OCI-LY3 (cell line): ENCODE data around the gene PPDPF.

Experiments used
- H2AFZ ChIP-seq: fragments of 200-600, 300-600 bp; shearing (Covaris generic); 2 replicates; pipeline ENCODE4 v1.6.0; 2014; ENCODE audit warnings: antibody characterized with exemption, low read depth, low read length
- H3K27ac ChIP-seq: fragments of 200-600, 300-600 bp; sonication (generic); 2 replicates; pipeline ENCODE4 v1.5.1; 2014; ENCODE audit warnings: mild to moderate bottlenecking, low read length, moderate library complexity, mixed read lengths
- H3K27me3 ChIP-seq: fragments of 200-600, 300-600 bp; sonication (generic); 2 replicates; pipeline ENCODE4 v1.6.1; 2014; ENCODE audit warnings: low read depth, low read length, mixed read lengths
- H3K36me3 ChIP-seq: fragments of 200-600, 300-600 bp; sonication (generic); replicated peaks from 2 replicates; pipeline ENCODE3; 2014; ENCODE audit warnings: low read depth, low read length, mixed read lengths
- H3K4me1 ChIP-seq: fragments of 300-600, 200-600 bp; sonication (generic); 2 replicates; pipeline ENCODE4 v1.6.1; 2014; ENCODE audit warnings: low read length, mixed read lengths
- H3K4me2 ChIP-seq: fragments of 200-600, 300-600 bp; sonication (generic); 2 replicates; pipeline ENCODE4 v1.6.1; 2014; ENCODE audit warnings: low read length, mixed read lengths
- H3K4me3 ChIP-seq: fragments of 300-600, 200-600 bp; sonication (generic); 2 replicates; pipeline ENCODE4 v1.5.1; 2014; ENCODE audit warnings: antibody characterized with exemption, mild to moderate bottlenecking, low read length, moderate library complexity
- H3K79me2 ChIP-seq: fragments of 300-600, 200-600 bp; shearing (Covaris generic); 2 replicates; pipeline ENCODE4 v1.6.1; 2014; ENCODE audit warnings: mild to moderate bottlenecking, low read length, mixed read lengths
- H3K9ac ChIP-seq: fragments of 300-600, 200-600 bp; shearing (Covaris generic); 2 replicates; pipeline ENCODE4 v1.6.0; 2014; ENCODE audit warnings: mild to moderate bottlenecking, low read length, moderate library complexity
- H3K9me3 ChIP-seq: fragments of 200-600, 300-600 bp; shearing (Covaris generic); 2 replicates; pipeline ENCODE4 v1.6.1; 2014; ENCODE audit warnings: low read length, mixed read lengths; ENCODE audit not compliant: insufficient read depth
- H4K20me1 ChIP-seq: fragments of 200-600, 300-600 bp; sonication (generic); 2 replicates; pipeline ENCODE4 v1.6.1; 2016; ENCODE audit warnings: low read length, mixed read lengths; ENCODE audit not compliant: insufficient read depth
- EZH2phosphoT487 ChIP-seq: fragments of 200-600 bp; shearing (Covaris generic); IDR thresholded peaks from 2 replicates; pipeline ENCODE4 v1.6.1; 2018; ENCODE audit warnings: antibody characterized with exemption, mixed run types, low read depth
- TF ChIP-seq, protein P1 (sequence below): fragments of 200-600, 300-600 bp; sonication (generic); IDR thresholded peaks from 2 replicates; pipeline ENCODE4 v1.5.1; 2014; ENCODE audit warnings: antibody characterized with exemption, low read length, low read depth

PPDPF gene

DNA sequence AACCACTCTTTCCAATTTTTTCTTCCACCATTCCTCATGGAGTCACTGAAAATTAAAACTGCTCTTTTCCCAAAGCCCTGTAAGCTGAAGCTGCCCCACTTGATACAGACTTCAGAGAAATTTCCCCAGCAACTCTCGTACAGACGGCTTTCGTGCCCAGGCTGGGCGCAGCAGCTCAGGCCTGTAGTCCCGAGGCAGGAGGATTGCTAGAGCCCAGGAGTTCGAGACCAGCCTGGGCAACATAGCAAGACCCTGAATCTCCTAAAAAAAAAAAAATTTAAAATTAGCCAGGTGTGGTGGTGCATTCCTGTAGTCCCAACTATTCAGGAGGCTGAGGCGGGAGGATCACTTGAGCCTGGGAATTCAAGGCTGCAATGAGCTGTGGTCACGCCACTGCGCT, 6.6 kb downstream of the PPDPF start:
- no peaks in the 10 kb centered on the region for H3K79me2 ChIP-seq
- H3K36me3 ChIP-seq, result no peaks in the 10 kb centered on the region
- no peak overlapping the region for H3K9ac ChIP-seq
- no peak overlapping the region for H3K4me3 ChIP-seq
- H2AFZ ChIP-seq, result no peak overlapping the region
- peaks cover 4% of the 10 kb centered on the region; the same call in 1 of the 2 replicates for H3K9me3 ChIP-seq
- H3K27ac ChIP-seq, result no peak overlapping the region
- TF ChIP-seq, protein P1, sequence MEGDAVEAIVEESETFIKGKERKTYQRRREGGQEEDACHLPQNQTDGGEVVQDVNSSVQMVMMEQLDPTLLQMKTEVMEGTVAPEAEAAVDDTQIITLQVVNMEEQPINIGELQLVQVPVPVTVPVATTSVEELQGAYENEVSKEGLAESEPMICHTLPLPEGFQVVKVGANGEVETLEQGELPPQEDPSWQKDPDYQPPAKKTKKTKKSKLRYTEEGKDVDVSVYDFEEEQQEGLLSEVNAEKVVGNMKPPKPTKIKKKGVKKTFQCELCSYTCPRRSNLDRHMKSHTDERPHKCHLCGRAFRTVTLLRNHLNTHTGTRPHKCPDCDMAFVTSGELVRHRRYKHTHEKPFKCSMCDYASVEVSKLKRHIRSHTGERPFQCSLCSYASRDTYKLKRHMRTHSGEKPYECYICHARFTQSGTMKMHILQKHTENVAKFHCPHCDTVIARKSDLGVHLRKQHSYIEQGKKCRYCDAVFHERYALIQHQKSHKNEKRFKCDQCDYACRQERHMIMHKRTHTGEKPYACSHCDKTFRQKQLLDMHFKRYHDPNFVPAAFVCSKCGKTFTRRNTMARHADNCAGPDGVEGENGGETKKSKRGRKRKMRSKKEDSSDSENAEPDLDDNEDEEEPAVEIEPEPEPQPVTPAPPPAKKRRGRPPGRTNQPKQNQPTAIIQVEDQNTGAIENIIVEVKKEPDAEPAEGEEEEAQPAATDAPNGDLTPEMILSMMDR, result no peak
- no peak for TF ChIP-seq EZH2phosphoT487
- no peak overlapping the region for H3K4me2 ChIP-seq
- peaks cover 10% of the 10 kb centered on the region for H3K4me1 ChIP-seq
- peaks cover 26% of the 10 kb centered on the region for H3K27me3 ChIP-seq
- no peaks in the 10 kb centered on the region for H4K20me1 ChIP-seq

DNA sequence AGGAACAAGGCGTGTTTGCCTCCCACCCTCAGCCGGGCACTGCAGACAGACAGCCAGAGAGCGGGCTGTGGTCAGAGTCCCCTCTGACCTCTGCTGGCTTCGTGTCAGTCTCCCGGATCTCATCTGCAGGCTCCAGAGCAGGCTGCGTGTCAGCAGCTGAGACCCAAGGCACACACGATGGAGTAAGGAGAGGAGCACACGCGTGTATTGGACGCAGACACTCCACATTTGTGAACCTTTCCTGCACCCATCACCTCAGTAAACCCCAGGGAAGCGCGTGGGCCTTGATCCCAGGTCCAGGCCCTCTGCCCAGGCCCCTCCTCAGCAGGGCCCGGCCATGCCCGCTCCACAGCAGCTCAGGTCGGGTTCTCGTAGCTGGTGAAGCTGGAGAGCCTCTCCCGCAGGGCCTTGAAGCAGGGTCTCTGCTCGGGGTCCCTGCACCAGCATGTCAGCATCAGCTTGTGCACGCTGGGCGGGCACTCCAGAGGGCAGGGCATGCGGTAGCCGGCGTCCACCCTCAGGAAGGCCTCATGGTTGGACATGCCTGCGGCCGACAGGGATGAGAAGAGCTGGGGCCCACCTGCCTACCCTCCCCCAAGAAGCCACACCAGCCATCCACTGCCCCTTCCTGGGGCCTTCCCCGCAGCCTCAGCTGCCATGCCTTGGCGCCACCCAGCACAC, 8.8 kb downstream of the PPDPF start:
- Histone ChIP-seq H3K27me3 (peaks cover 26% of the 10 kb centered on the region), H3K4me3 (no peak overlapping the region), H3K4me2 (peak overlapping the region; percentile 19; the same call in 1 of the 2 replicates), H3K9ac (no peak overlapping the region), H3K9me3 (no peaks in the 10 kb centered on the region), H2AFZ (no peak overlapping the region), H3K27ac (no peak overlapping the region), H3K79me2 (no peaks in the 10 kb centered on the region), H3K36me3 (no peaks in the 10 kb centered on the region), H4K20me1 (no peaks in the 10 kb centered on the region), H3K4me1 (peaks cover 10% of the 10 kb centered on the region)
- TF ChIP-seq EZH2phosphoT487, result no peak
- TF ChIP-seq, protein P1, result no peak

DNA sequence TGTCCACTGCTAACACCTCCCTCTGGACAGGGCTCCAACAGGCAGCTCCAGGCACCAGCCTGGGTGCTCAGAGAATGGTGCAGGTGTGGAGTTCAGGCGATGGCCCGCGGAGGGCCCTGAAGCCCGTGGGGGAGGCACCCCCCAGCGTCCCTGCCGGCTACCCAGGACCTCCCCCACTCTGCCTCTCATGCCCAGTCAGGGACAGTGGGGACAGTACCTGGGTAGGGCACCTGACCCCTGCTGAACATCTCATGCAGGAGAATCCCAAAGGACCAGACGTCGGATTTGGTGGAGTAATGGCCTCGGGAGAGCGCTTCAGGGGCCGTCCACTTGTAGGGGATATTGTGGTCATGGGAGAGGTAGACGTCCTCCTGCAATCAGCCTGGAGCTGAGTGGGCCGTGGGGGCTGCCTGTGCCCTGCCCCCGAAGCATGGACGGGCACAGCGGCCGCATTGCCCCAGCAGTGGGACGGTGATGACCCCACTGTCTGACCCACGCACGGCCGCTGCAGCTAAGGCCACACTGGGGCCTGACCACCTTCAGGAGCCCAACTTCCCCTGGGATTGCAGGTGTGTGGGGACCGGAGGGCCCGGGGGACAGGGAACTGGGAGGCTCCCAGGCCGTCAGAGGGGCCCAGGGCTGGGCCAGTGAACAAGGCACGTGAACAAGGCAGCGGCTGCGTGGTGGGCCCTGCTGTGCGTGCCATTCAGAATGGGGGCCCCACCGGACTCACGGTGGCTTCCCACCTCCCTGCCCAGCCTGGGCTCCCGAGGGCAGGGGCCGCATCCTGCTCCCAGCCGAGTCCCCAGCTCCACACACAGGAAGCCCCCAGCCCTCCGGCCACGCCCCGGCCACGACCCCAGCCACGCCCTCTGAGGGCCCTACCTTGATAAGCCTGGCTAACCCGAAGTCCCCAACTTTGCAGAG, 9.6 kb downstream of the PPDPF start:
- Histone ChIP-seq H3K4me3 (no peak overlapping the region), H2AFZ (no peak overlapping the region), H3K4me2 (no peak overlapping the region), H3K36me3 (no peaks in the 10 kb centered on the region), H3K27me3 (peaks cover 26% of the 10 kb centered on the region), H3K4me1 (peaks cover 10% of the 10 kb centered on the region), H3K9me3 (no peaks in the 10 kb centered on the region), H4K20me1 (no peaks in the 10 kb centered on the region), H3K9ac (no peak overlapping the region), H3K79me2 (no peaks in the 10 kb centered on the region), H3K27ac (no peak overlapping the region)
- TF ChIP-seq, protein P1, result no peak

DNA sequence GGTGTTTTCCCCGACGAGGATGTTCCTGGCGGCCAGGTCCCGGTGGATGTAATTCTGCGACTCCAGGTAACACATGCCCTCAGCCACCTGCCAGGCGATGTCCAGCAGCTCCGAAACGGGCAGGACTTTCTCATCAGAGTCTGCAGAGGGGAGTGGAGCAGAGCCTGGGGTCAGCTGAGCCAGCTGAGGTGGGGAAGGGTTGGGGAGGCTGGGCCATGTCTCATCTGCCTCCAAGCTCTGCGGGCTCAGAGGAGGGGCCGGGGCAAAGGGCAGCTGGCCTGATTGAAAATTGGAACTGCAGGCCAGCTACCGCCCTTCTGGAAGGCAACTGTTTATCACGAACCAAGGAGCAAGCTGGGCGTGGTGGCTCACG, 10.2 kb downstream of the PPDPF start:
- no peak overlapping the region for H3K4me2 ChIP-seq
- H3K27me3 ChIP-seq, result peaks cover 26% of the 10 kb centered on the region
- no peak overlapping the region for H3K9ac ChIP-seq
- H3K36me3 ChIP-seq, result no peaks in the 10 kb centered on the region
- TF ChIP-seq, protein P1, result no peak
- no peak for TF ChIP-seq EZH2phosphoT487
- H4K20me1 ChIP-seq, result no peaks in the 10 kb centered on the region
- no peaks in the 10 kb centered on the region for H3K9me3 ChIP-seq
- no peak overlapping the region for H3K27ac ChIP-seq
- peaks cover 10% of the 10 kb centered on the region for H3K4me1 ChIP-seq
- no peaks in the 10 kb centered on the region for H3K79me2 ChIP-seq
- no peak overlapping the region for H2AFZ ChIP-seq
- H3K4me3 ChIP-seq, result no peak overlapping the region
